ENCODE data around the gene RPUSD4.

The RPUSD4 gene

DNA sequence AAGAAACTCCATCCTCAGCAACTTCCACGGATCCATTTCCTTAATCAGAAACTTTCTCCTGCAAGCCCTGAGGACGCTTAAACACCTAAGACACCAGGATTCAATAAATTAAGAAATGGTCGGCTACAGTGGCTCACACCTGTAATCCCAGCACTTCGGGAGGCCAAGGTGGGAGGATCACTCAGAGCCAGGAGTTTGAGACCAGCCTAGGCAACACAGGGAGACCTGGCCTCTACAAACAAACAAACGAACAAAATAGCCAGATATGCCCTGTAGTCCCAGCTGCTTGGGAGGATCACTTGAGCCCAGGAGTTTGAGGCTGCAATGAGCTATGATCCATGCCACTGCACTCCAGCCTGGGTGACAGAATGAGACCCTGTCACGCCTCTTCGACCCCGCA is 46.7 kb downstream of the RPUSD4 start:
- H3K4me3 ChIP-seq (ENCODE audit: low read depth, low read length) = no peak overlapping the region
- DNase-seq (ENCODE audit: low read depth) = no peak
- TF ChIP-seq, protein P1, sequence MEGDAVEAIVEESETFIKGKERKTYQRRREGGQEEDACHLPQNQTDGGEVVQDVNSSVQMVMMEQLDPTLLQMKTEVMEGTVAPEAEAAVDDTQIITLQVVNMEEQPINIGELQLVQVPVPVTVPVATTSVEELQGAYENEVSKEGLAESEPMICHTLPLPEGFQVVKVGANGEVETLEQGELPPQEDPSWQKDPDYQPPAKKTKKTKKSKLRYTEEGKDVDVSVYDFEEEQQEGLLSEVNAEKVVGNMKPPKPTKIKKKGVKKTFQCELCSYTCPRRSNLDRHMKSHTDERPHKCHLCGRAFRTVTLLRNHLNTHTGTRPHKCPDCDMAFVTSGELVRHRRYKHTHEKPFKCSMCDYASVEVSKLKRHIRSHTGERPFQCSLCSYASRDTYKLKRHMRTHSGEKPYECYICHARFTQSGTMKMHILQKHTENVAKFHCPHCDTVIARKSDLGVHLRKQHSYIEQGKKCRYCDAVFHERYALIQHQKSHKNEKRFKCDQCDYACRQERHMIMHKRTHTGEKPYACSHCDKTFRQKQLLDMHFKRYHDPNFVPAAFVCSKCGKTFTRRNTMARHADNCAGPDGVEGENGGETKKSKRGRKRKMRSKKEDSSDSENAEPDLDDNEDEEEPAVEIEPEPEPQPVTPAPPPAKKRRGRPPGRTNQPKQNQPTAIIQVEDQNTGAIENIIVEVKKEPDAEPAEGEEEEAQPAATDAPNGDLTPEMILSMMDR (IDR thresholded peaks at IDR 0.05; ENCODE audit: control insufficient read depth, extremely low read depth, insufficient read depth) = no peak

GRCh38 chr11:126163779-126164178 is 47.7 kb downstream of the RPUSD4 start:
- TF ChIP-seq, protein P1 (IDR thresholded peaks at IDR 0.05; ENCODE audit: control insufficient read depth, extremely low read depth, insufficient read depth) = no peak
- no peak overlapping the region for H3K4me3 ChIP-seq (ENCODE audit: low read depth, low read length)
- DNase-seq (ENCODE audit: low read depth) = no peak

- H3K4me3 ChIP-seq (ENCODE audit: low read depth, low read length) = no peak overlapping the region
- DNase-seq (ENCODE audit: low read depth) = no peak
These were observed 48.3 kb downstream of the RPUSD4 start for GRCh38 chr11:126163074-126163700.

GRCh38 chr11:126162306-126163030 is 49.0 kb downstream of the RPUSD4 start:
- no peak overlapping the region for H3K4me3 ChIP-seq (ENCODE audit: low read depth, low read length)
- TF ChIP-seq, protein P1 (IDR thresholded peaks at IDR 0.05; ENCODE audit: control insufficient read depth, extremely low read depth, insufficient read depth) = no peak
- no peak for DNase-seq (ENCODE audit: low read depth)

More at GRCh38 chr11:126163074-126163700, 48.3 kb downstream of the RPUSD4 start:
- TF ChIP-seq, protein P1 (IDR thresholded peaks at IDR 0.05; ENCODE audit: control insufficient read depth, extremely low read depth, insufficient read depth) = no peak

GRCh38 chr11:126161023-126161391 is 50.4 kb downstream of the RPUSD4 start:
- no peak for DNase-seq (ENCODE audit: low read depth)
- H3K4me3 ChIP-seq (ENCODE audit: low read depth, low read length) = no peak overlapping the region
- TF ChIP-seq, protein P1 (IDR thresholded peaks at IDR 0.05; ENCODE audit: control insufficient read depth, extremely low read depth, insufficient read depth) = no peak

GRCh38 chr11:126160345-126161022 is 51.0 kb downstream of the RPUSD4 start:
- TF ChIP-seq, protein P1 (IDR thresholded peaks at IDR 0.05; ENCODE audit: control insufficient read depth, extremely low read depth, insufficient read depth) = no peak
- no peak overlapping the region for H3K4me3 ChIP-seq (ENCODE audit: low read depth, low read length)
- DNase-seq (ENCODE audit: low read depth) = no peak
